ENCODE data around the gene CLPTM1. TPM values are rescaled to one million over a fixed set of nuclear protein-coding genes. Genes with fewer than 3 reads are reported as not detected.

Gene CLPTM1
- total and polyA plus RNA-seq, 2 experiments from 2014 or later = 41.6 to 71.5 TPM

- no peak overlapping the region for H3K27ac ChIP-seq (ENCODE audit: low read depth)
- H3F3A ChIP-seq (replicated peaks; ENCODE audit: low read depth) = no peaks in the 10 kb centered on the region
- H3K36me3 Mint-ChIP-seq (ENCODE audit: low read depth) = peaks cover 21% of the 10 kb centered on the region
- H4K20me1 ChIP-seq (replicated peaks; ENCODE audit: insufficient read depth) = peaks cover 3% of the 10 kb centered on the region; the same call in 1 of the 2 replicates
- H3K27ac Mint-ChIP-seq = no peak overlapping the region
- no peak overlapping the region for H3K4me2 ChIP-seq
- H3K27me3 Mint-ChIP-seq (ENCODE audit: insufficient read depth, low read depth, poor library complexity) = peaks cover 2% of the 10 kb centered on the region
- no peaks in the 10 kb centered on the region for H3K4me1 ChIP-seq (ENCODE audit: insufficient read depth)
- DNase-seq (ENCODE audit: low spot score) = no peak
- no peaks in the 10 kb centered on the region for H3K9me2 ChIP-seq (ENCODE audit: insufficient read depth)
- H3K79me2 ChIP-seq (replicated peaks; ENCODE audit: insufficient read depth) = no peaks in the 10 kb centered on the region
- H3K4me3 ChIP-seq = no peak overlapping the region
- H3K4me3 Mint-ChIP-seq = no peak overlapping the region
- TF ChIP-seq EZH2phosphoT487 (IDR thresholded peaks at IDR 0.05; ENCODE audit: unreplicated experiment) = no peak
- TF ChIP-seq NANOG (IDR thresholded peaks at IDR 0.05; ENCODE audit: borderline replicate concordance) = no peak
- no peak for TF ChIP-seq ZNF462 (CRISPR knock-in tag; IDR thresholded peaks at IDR 0.05)
- no peak for TF ChIP-seq ETS1 (IDR thresholded peaks at IDR 0.05)
- TF ChIP-seq REST (IDR thresholded peaks at IDR 0.05; ENCODE audit: unreplicated experiment) = no peak
- TF ChIP-seq ZNF331 (CRISPR knock-in tag; IDR thresholded peaks at IDR 0.05; ENCODE audit: low read depth) = no peak
- no peak for TF ChIP-seq POLR2AphosphoS5 (IDR thresholded peaks at IDR 0.05; ENCODE audit: low read depth)
- TF ChIP-seq, protein P1, sequence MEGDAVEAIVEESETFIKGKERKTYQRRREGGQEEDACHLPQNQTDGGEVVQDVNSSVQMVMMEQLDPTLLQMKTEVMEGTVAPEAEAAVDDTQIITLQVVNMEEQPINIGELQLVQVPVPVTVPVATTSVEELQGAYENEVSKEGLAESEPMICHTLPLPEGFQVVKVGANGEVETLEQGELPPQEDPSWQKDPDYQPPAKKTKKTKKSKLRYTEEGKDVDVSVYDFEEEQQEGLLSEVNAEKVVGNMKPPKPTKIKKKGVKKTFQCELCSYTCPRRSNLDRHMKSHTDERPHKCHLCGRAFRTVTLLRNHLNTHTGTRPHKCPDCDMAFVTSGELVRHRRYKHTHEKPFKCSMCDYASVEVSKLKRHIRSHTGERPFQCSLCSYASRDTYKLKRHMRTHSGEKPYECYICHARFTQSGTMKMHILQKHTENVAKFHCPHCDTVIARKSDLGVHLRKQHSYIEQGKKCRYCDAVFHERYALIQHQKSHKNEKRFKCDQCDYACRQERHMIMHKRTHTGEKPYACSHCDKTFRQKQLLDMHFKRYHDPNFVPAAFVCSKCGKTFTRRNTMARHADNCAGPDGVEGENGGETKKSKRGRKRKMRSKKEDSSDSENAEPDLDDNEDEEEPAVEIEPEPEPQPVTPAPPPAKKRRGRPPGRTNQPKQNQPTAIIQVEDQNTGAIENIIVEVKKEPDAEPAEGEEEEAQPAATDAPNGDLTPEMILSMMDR (conservative IDR thresholded peaks at IDR 0.05; ENCODE audit: low read depth in 2 of 2) = no peak
- no peak for TF ChIP-seq JUNB (IDR thresholded peaks at IDR 0.05; ENCODE audit: unreplicated experiment)
- TF ChIP-seq ZNF114 (CRISPR knock-in tag; IDR thresholded peaks at IDR 0.05) = no peak
- ATAC-seq = no peak; the same call in 2 of the 3 replicates
- no peak overlapping the region for H2AFZ ChIP-seq
- H3K9me3 Mint-ChIP-seq = peaks cover 5% of the 10 kb centered on the region; the same call in 2 of the 3 replicates
- no peaks in the 10 kb centered on the region for H3K4me1 Mint-ChIP-seq
- no peaks in the 10 kb centered on the region for H3K27me3 ChIP-seq (ENCODE audit: insufficient read depth)
- no peaks in the 10 kb centered on the region for H3K36me3 ChIP-seq (ENCODE audit: insufficient read depth)
These were observed 72.2 kb downstream of the CLPTM1 start for GRCh38 chr19:45027371-45027770.

All from GM23338 (cell line).